Measurements from ENCODE around the gene SCT.
"Not testable (repeated sequence)": the region's sequence is repeated elsewhere in the genome, so short reads cannot be mapped to it uniquely, and the experiment has no call there.

The SCT gene

DNA sequence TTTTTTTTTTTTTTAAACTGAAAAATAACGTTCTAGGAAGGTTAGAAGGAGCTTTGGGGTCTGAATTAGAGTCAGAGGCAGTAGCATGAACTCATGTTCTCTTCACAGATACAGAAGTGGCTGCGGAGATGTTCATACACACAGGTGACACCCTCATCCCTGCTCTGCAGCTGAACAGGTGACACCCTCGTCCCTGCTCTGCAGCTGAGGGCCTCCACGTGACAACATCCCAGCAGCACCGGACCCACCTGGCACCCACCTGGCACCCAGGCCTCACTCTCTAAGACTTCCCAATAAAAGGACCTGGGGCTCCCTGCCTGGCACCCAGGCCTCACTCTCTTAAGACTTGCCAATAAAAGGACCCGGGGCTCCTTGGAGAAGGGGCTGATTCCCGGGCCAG, 29.9 kb upstream of the SCT start:
- Histone ChIP-seq H3K9ac (ENCODE audit: low read length) (no peak overlapping the region), H3K36me3 (ENCODE audit: control insufficient read depth, insufficient read depth, low read length) (no peaks in the 10 kb centered on the region), H2AK5ac (ENCODE audit: low read length) (no peak overlapping the region), H3K23ac (ENCODE audit: low read length) (no peak overlapping the region), H3K79me2 (ENCODE audit: control insufficient read depth, insufficient read depth, low read length) (no peaks in the 10 kb centered on the region), H4K5ac (ENCODE audit: low read length) (no peak overlapping the region), H3K4me3 (ENCODE audit: low read length) (no peak overlapping the region), H3K27me3 (ENCODE audit: insufficient read depth, low read length, poor library complexity) (no peaks in the 10 kb centered on the region), H2BK120ac (ENCODE audit: low read depth, low read length) (no peak overlapping the region), H2BK15ac (replicated peaks; ENCODE audit: low read depth) (no peak overlapping the region), H3K18ac (ENCODE audit: low read length) (no peak overlapping the region), H4K8ac (ENCODE audit: low read depth, low read length) (no peak overlapping the region), H3K4me2 (ENCODE audit: low read length) (no peak overlapping the region), H3K79me1 (ENCODE audit: low read length) (no peaks in the 10 kb centered on the region), H2BK5ac (ENCODE audit: low read length) (no peak overlapping the region), H3K4me1 (ENCODE audit: control insufficient read depth, low read depth, low read length) (no peaks in the 10 kb centered on the region), H3K27ac (ENCODE audit: low read depth, low read length) (no peak overlapping the region), H3K4ac (ENCODE audit: low read depth, low read length) (no peak overlapping the region), H3K56ac (ENCODE audit: low read length) (no peak overlapping the region)
- DNase-seq: no peak
- no CpG with 5 or more reads among the region's 7 CpGs for WGBS (ENCODE audit: extremely low coverage, insufficient coverage, low lambda C conversion rate)

GRCh38 chr11:656426-656825, 29.4 kb upstream of the SCT start:
- H2BK15ac ChIP-seq (replicated peaks; ENCODE audit: low read depth): no peak overlapping the region
- WGBS (ENCODE audit: extremely low coverage, insufficient coverage, low lambda C conversion rate): no CpG with 5 or more reads among the region's 14 CpGs
- no peaks in the 10 kb centered on the region for H3K27me3 ChIP-seq (ENCODE audit: insufficient read depth, low read length, poor library complexity)
- H3K27ac ChIP-seq (ENCODE audit: low read depth, low read length): no peak overlapping the region
- no peak overlapping the region for H3K18ac ChIP-seq (ENCODE audit: low read length)
- no peak for DNase-seq
- H2BK120ac ChIP-seq (ENCODE audit: low read depth, low read length): no peak overlapping the region
- H4K8ac ChIP-seq (ENCODE audit: low read depth, low read length): no peak overlapping the region
- no peak overlapping the region for H3K4me2 ChIP-seq (ENCODE audit: low read length)
- H3K9ac ChIP-seq (ENCODE audit: low read length): no peak overlapping the region
- no peaks in the 10 kb centered on the region for H3K79me2 ChIP-seq (ENCODE audit: control insufficient read depth, insufficient read depth, low read length)
- H3K4me1 ChIP-seq (ENCODE audit: control insufficient read depth, low read depth, low read length): no peaks in the 10 kb centered on the region
- no peak overlapping the region for H3K23ac ChIP-seq (ENCODE audit: low read length)
- H2BK5ac ChIP-seq (ENCODE audit: low read length): no peak overlapping the region
- H3K79me1 ChIP-seq (ENCODE audit: low read length): no peaks in the 10 kb centered on the region
- H2AK5ac ChIP-seq (ENCODE audit: low read length): no peak overlapping the region
- no peak overlapping the region for H3K4me3 ChIP-seq (ENCODE audit: low read length)
- no peak overlapping the region for H4K5ac ChIP-seq (ENCODE audit: low read length)
- no peak overlapping the region for H3K56ac ChIP-seq (ENCODE audit: low read length)
- no peak overlapping the region for H3K4ac ChIP-seq (ENCODE audit: low read depth, low read length)
- no peaks in the 10 kb centered on the region for H3K36me3 ChIP-seq (ENCODE audit: control insufficient read depth, insufficient read depth, low read length)

GRCh38 chr11:655036-655726, 28.2 kb upstream of the SCT start:
- no peak overlapping the region for H2AK5ac ChIP-seq (ENCODE audit: low read length)
- no peak overlapping the region for H2BK15ac ChIP-seq (replicated peaks; ENCODE audit: low read depth)
- no peak overlapping the region for H3K18ac ChIP-seq (ENCODE audit: low read length)
- H3K4me2 ChIP-seq (ENCODE audit: low read length): no peak overlapping the region
- no peak overlapping the region for H3K56ac ChIP-seq (ENCODE audit: low read length)
- H2BK120ac ChIP-seq (ENCODE audit: low read depth, low read length): no peak overlapping the region
- H3K4me3 ChIP-seq (ENCODE audit: low read length): no peak overlapping the region
- DNase-seq: no peak
- no peaks in the 10 kb centered on the region for H3K79me1 ChIP-seq (ENCODE audit: low read length)
- H3K4me1 ChIP-seq (ENCODE audit: control insufficient read depth, low read depth, low read length): no peaks in the 10 kb centered on the region
- H3K23ac ChIP-seq (ENCODE audit: low read length): no peak overlapping the region
- no peak overlapping the region for H3K4ac ChIP-seq (ENCODE audit: low read depth, low read length)
- no peak overlapping the region for H3K27ac ChIP-seq (ENCODE audit: low read depth, low read length)
- no CpG with 5 or more reads among the region's 30 CpGs for whole genome bisulfite sequencing (ENCODE audit: extremely low coverage, insufficient coverage, low lambda C conversion rate)
- no peak overlapping the region for H4K8ac ChIP-seq (ENCODE audit: low read depth, low read length)
- H4K5ac ChIP-seq (ENCODE audit: low read length): no peak overlapping the region
- H2BK5ac ChIP-seq (ENCODE audit: low read length): no peak overlapping the region
- H3K9ac ChIP-seq (ENCODE audit: low read length): no peak overlapping the region
- no peaks in the 10 kb centered on the region for H3K27me3 ChIP-seq (ENCODE audit: insufficient read depth, low read length, poor library complexity)
- no peaks in the 10 kb centered on the region for H3K36me3 ChIP-seq (ENCODE audit: control insufficient read depth, insufficient read depth, low read length)
- no peaks in the 10 kb centered on the region for H3K79me2 ChIP-seq (ENCODE audit: control insufficient read depth, insufficient read depth, low read length)

DNA sequence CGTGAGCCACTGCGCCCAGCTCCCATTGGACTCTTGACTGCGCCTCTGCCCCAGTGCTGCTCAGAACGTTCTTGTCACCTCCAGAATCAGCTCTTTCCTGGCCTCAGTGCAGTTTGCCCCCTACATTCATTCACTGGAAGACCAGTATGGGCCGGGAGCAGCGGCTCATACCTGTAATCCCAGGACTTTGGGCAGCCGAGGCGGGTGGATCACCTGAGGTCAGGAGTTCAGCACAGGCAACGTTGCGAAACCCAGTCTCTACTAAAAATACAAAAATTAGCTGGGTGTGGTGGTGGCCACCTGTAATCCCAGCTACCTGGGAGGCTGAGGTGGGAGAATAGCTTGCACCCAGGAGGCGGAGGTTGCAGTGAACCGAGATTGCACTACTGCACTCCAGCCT, 27.5 kb upstream of the SCT start:
- WGBS (ENCODE audit: extremely low coverage, insufficient coverage, low lambda C conversion rate): no CpG with 5 or more reads among the region's 12 CpGs
- H3K79me1 ChIP-seq (ENCODE audit: low read length); H3K4me2 ChIP-seq (ENCODE audit: low read length); H3K56ac ChIP-seq (ENCODE audit: low read length); H3K27ac ChIP-seq (ENCODE audit: low read depth, low read length); H3K4me3 ChIP-seq (ENCODE audit: low read length); H4K8ac ChIP-seq (ENCODE audit: low read depth, low read length); H3K4ac ChIP-seq (ENCODE audit: low read depth, low read length); H2AK5ac ChIP-seq (ENCODE audit: low read length); DNase-seq; H2BK5ac ChIP-seq (ENCODE audit: low read length); H3K27me3 ChIP-seq (ENCODE audit: insufficient read depth, low read length, poor library complexity); H3K23ac ChIP-seq (ENCODE audit: low read length); H2BK15ac ChIP-seq (replicated peaks; ENCODE audit: low read depth); H3K4me1 ChIP-seq (ENCODE audit: control insufficient read depth, low read depth, low read length); H3K18ac ChIP-seq (ENCODE audit: low read length); H4K5ac ChIP-seq (ENCODE audit: low read length); H2BK120ac ChIP-seq (ENCODE audit: low read depth, low read length); H3K36me3 ChIP-seq (ENCODE audit: control insufficient read depth, insufficient read depth, low read length); H3K79me2 ChIP-seq (ENCODE audit: control insufficient read depth, insufficient read depth, low read length); H3K9ac ChIP-seq (ENCODE audit: low read length): not testable (repeated sequence)

GRCh38 chr11:653837-654236, 26.9 kb upstream of the SCT start:
- no peak for DNase-seq
- Histone ChIP-seq H3K79me1 (ENCODE audit: low read length) (no peaks in the 10 kb centered on the region), H3K4ac (ENCODE audit: low read depth, low read length) (no peak overlapping the region), H4K5ac (ENCODE audit: low read length) (no peak overlapping the region), H2BK15ac (replicated peaks; ENCODE audit: low read depth) (no peak overlapping the region), H3K56ac (ENCODE audit: low read length) (no peak overlapping the region), H3K4me2 (ENCODE audit: low read length) (no peak overlapping the region), H3K27me3 (ENCODE audit: insufficient read depth, low read length, poor library complexity) (no peaks in the 10 kb centered on the region), H3K9ac (ENCODE audit: low read length) (no peak overlapping the region), H2AK5ac (ENCODE audit: low read length) (no peak overlapping the region), H3K27ac (ENCODE audit: low read depth, low read length) (no peak overlapping the region), H3K18ac (ENCODE audit: low read length) (no peak overlapping the region), H3K4me1 (ENCODE audit: control insufficient read depth, low read depth, low read length) (no peaks in the 10 kb centered on the region), H3K23ac (ENCODE audit: low read length) (no peak overlapping the region), H3K36me3 (ENCODE audit: control insufficient read depth, insufficient read depth, low read length) (no peaks in the 10 kb centered on the region), H2BK5ac (ENCODE audit: low read length) (no peak overlapping the region), H3K79me2 (ENCODE audit: control insufficient read depth, insufficient read depth, low read length) (no peaks in the 10 kb centered on the region), H4K8ac (ENCODE audit: low read depth, low read length) (no peak overlapping the region), H2BK120ac (ENCODE audit: low read depth, low read length) (no peak overlapping the region), H3K4me3 (ENCODE audit: low read length) (no peak overlapping the region)
- no CpG with 5 or more reads among the region's 15 CpGs for WGBS (ENCODE audit: extremely low coverage, insufficient coverage, low lambda C conversion rate)

- H3K4me2 ChIP-seq (ENCODE audit: low read length); H2BK120ac ChIP-seq (ENCODE audit: low read depth, low read length); H3K79me1 ChIP-seq (ENCODE audit: low read length); H2BK15ac ChIP-seq (replicated peaks; ENCODE audit: low read depth); H4K8ac ChIP-seq (ENCODE audit: low read depth, low read length); H3K23ac ChIP-seq (ENCODE audit: low read length); H4K5ac ChIP-seq (ENCODE audit: low read length); H3K9ac ChIP-seq (ENCODE audit: low read length); H3K4me1 ChIP-seq (ENCODE audit: control insufficient read depth, low read depth, low read length); H2BK5ac ChIP-seq (ENCODE audit: low read length); H3K18ac ChIP-seq (ENCODE audit: low read length); H3K4me3 ChIP-seq (ENCODE audit: low read length); H3K27ac ChIP-seq (ENCODE audit: low read depth, low read length); H3K56ac ChIP-seq (ENCODE audit: low read length); H3K27me3 ChIP-seq (ENCODE audit: insufficient read depth, low read length, poor library complexity); DNase-seq; H2AK5ac ChIP-seq (ENCODE audit: low read length); H3K79me2 ChIP-seq (ENCODE audit: control insufficient read depth, insufficient read depth, low read length); H3K36me3 ChIP-seq (ENCODE audit: control insufficient read depth, insufficient read depth, low read length); H3K4ac ChIP-seq (ENCODE audit: low read depth, low read length): not testable (repeated sequence)
- WGBS (ENCODE audit: extremely low coverage, insufficient coverage, low lambda C conversion rate): no CpG with 5 or more reads among the region's 14 CpGs
Observed at GRCh38 chr11:653136-653535, 26.2 kb upstream of the SCT start.
